HG02759 (cell line): ENCODE measurements around the gene NPDC1.
"Not testable (repeated sequence)": the region's sequence is repeated elsewhere in the genome, so short reads cannot be mapped to it uniquely, and the experiment has no call there.

Experiments
- ATAC-seq: cut with Tn5 transposase; IDR thresholded peaks from one replicate; pipeline ENCODE4 v1.9.1; 2021; ENCODE audit warnings: mild to moderate bottlenecking, moderate library complexity; ENCODE audit not compliant: unreplicated experiment

The NPDC1 gene

GRCh38 chr9:137013571-137013940 lies 32.4 kb downstream of the NPDC1 start:
- ATAC-seq: no peak

GRCh38 chr9:137012694-137013570 lies 33.0 kb downstream of the NPDC1 start:
- no peak for ATAC-seq

GRCh38 chr9:137011907-137012675 lies 33.9 kb downstream of the NPDC1 start:
- ATAC-seq: no peak

- ATAC-seq: no peak
Measured at GRCh38 chr9:137011156-137011555, 34.8 kb downstream of the NPDC1 start.

- ATAC-seq: no peak
Measured at GRCh38 chr9:137009938-137010732, 35.8 kb downstream of the NPDC1 start.

GRCh38 chr9:137009217-137009616 lies 36.8 kb downstream of the NPDC1 start:
- ATAC-seq: no peak

GRCh38 chr9:137008312-137008711 lies 37.7 kb downstream of the NPDC1 start:
- no peak for ATAC-seq

GRCh38 chr9:137007816-137008270 lies 38.1 kb downstream of the NPDC1 start:
- ATAC-seq: no peak

GRCh38 chr9:137007108-137007815 lies 38.7 kb downstream of the NPDC1 start:
- ATAC-seq: no peak

- no peak for ATAC-seq
Measured at GRCh38 chr9:137006116-137007003, 39.6 kb downstream of the NPDC1 start.

- not testable (repeated sequence) for ATAC-seq
Measured at GRCh38 chr9:137004285-137004684, 41.7 kb downstream of the NPDC1 start.

- no peak for ATAC-seq
Measured at GRCh38 chr9:137002646-137003041, 43.3 kb downstream of the NPDC1 start.

GRCh38 chr9:137001857-137002645 lies 43.9 kb downstream of the NPDC1 start:
- no peak for ATAC-seq

GRCh38 chr9:137000177-137000930 lies 45.6 kb downstream of the NPDC1 start:
- peak; percentile 73 for ATAC-seq

- ATAC-seq: no peak
Measured at GRCh38 chr9:136997830-136998234, 48.1 kb downstream of the NPDC1 start.

- ATAC-seq: no peak
Measured at GRCh38 chr9:136997371-136997770, 48.6 kb downstream of the NPDC1 start.

- no peak for ATAC-seq
Measured at GRCh38 chr9:136996361-136997292, 49.4 kb downstream of the NPDC1 start, which contains the start of gene CLIC3. TSS of gene CLIC3 (minus strand) at chr9:136996568. CDS start at chr9:136996543, 25 bp downstream.
